GM08714 (cell line): ENCODE data around the gene SLC6A2.
"Not testable (repeated sequence)": the region's sequence is repeated elsewhere in the genome, so short reads cannot be mapped to it uniquely, and the experiment has no call there.

Source experiments
- H3K4me3 ChIP-seq: fragments of 200-500 bp; sonication (Bioruptor generic); 2 replicates; pipeline ENCODE4 v1.5.1; 2014; ENCODE audit warnings: mild to moderate bottlenecking, low read length, inconsistent platforms
- ZNF274 ChIP-seq: IDR thresholded peaks from 2 replicates; pipeline ENCODE4 v1.6.1; 2012; ENCODE audit warnings: mild to moderate bottlenecking, low read depth, low read length

SLC6A2 gene

DNA sequence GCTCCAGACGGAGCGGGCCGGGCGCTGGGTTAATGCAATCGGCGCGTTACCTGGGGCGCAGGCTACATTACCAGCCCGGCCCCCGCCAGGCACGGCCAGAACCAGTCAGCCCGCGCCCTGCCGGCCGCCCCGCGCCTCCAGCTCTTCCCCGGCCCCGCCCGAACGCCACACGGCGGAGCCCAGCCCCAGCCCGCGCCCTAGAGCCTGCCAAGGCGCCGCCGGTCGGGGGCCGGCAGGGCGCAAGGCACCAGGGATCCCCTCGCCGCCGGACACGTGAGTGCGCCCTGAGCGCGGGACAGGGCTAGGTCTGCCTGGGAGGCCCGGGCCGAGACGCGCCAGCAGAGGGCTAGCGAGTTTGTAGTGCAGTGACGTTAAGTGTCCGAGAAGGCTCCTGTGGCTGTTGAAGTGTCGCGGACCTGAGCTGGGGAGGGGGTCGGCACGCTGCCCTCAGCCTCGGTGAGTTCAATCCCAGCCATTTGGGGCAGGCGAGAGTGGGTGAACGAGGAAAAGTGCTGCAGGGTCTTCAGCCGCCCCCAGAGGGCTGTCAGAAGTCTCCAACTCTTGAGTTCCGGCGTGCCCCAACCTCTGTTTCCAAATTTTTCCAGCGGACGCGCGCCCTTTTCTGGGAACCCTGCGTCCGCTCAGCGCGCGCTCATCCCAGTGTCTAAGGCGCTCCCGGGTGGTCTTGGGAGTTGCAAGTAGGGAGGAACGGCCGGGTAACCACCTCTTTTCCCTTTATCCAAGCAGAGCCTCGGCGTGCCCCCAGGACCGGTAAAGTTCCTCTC is at the start of gene SLC6A2:
SLC6A2 (plus strand) TSS at position 92 of the 785 bp plus-strand sequence. CDS start 707 bp downstream, outside the sequence.
- H3K4me3 ChIP-seq, result no peak within 1 kb of the TSS
- no peak for TF ChIP-seq ZNF274

- no peak overlapping the region for H3K4me3 ChIP-seq
- TF ChIP-seq ZNF274, result no peak
Observed at GRCh38 chr16:55613613-55614335, 42.0 kb upstream of the SLC6A2 start.

GRCh38 chr16:55615071-55615470 is 40.7 kb upstream of the SLC6A2 start:
- no peak for TF ChIP-seq ZNF274
- no peak overlapping the region for H3K4me3 ChIP-seq

GRCh38 chr16:55615670-55616069 is 40.1 kb upstream of the SLC6A2 start:
- H3K4me3 ChIP-seq, result not testable (repeated sequence)

GRCh38 chr16:55621771-55622170 is 34.0 kb upstream of the SLC6A2 start:
- no peak for TF ChIP-seq ZNF274
- no peak overlapping the region for H3K4me3 ChIP-seq

- no peak for TF ChIP-seq ZNF274
- H3K4me3 ChIP-seq, result no peak overlapping the region
Observed at GRCh38 chr16:55622272-55622671, 33.5 kb upstream of the SLC6A2 start.

DNA sequence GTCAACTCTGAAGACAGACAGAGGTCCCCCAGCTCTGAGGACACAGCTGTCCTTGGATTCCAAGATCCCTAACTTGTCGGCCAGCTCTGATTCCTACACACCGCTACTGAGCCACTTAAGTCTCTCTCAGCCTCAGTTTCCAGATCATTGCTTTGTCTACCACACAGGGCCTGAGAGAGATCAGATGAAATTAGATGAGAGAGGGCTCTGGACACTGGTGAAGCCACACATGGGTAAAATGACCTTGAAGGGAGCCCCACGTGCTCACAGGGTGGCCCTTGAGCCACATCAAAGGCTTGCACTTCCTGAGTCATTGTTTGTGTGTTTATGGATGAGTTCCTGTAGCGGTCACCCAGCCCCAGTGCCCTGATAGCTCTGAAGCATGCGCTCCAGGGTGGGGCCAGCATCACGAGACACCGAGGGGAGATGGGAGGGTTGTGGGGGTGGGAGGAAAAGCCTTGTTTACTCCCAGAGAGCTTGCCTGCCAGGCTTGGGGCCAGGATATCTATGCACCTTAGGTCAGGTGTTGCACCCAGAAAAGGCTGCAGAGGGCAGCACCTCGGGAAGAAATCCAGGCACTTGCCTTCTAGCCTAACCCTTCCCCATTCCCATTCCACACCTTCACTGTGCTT is 32.7 kb upstream of the SLC6A2 start:
- TF ChIP-seq ZNF274, result no peak
- H3K4me3 ChIP-seq, result no peak overlapping the region

DNA sequence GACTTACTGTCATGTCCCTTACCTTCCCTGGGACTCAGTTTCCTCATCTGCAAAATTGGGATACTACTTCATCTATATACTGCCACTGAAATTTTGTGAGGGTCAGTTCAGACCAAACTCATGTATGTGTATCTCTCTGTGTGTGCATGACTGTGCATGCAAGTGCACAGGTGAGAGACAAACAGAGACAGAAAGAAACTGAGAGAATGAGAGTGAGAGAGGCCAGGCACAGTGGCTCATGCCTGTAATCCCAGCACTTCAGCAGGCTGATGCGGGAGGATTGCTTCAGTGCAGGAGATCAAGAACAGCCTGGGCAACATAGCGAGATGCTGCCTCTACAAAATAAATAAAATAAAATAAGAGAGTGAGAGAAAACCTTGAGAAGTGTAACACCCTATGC is 32.1 kb upstream of the SLC6A2 start:
- TF ChIP-seq ZNF274, result no peak
- no peak overlapping the region for H3K4me3 ChIP-seq

GRCh38 chr16:55624696-55625095 is 31.1 kb upstream of the SLC6A2 start:
- no peak for TF ChIP-seq ZNF274
- H3K4me3 ChIP-seq, result no peak overlapping the region

DNA sequence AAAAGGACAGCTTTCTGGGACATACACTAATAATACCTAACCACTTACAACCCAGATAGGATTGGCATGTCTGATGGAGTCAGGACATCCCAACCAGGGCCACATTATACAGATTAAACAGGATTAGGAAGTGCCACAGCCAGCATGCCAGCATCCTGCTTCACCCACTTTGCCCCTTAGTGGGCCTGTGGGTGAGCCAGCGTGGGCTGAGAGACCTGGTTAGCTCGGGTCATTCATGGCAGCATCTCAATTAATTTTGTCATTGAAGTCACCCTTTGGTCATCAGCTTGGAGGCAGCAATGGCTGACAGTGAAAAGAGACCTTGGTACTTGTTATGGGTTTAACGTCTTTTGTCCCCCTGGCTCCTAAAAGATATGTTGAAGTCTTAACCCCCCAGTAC is 29.9 kb upstream of the SLC6A2 start:
- TF ChIP-seq ZNF274, result no peak
- no peak overlapping the region for H3K4me3 ChIP-seq

GRCh38 chr16:55628306-55628968 is 27.4 kb upstream of the SLC6A2 start:
- no peak overlapping the region for H3K4me3 ChIP-seq
- TF ChIP-seq ZNF274, result no peak

DNA sequence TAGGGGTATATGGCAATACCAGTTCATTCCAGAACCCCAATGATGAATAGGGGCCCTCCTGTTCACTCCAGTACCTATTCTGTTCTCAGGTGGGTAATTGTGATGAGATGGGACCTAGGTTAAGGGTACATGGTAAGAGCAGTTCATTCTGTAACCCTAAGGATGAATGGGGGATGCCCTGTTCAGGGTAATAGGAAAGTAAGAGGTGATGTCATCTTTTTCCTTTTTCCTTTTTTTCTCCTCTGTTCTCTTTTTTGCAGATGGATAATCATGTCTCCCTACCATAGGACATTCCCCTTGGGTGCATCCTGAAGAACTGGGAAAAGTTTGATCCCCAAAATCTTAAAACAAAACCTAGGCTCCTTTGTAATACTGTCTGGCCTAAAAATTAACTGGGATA is 25.0 kb upstream of the SLC6A2 start:
- no peak for TF ChIP-seq ZNF274

DNA sequence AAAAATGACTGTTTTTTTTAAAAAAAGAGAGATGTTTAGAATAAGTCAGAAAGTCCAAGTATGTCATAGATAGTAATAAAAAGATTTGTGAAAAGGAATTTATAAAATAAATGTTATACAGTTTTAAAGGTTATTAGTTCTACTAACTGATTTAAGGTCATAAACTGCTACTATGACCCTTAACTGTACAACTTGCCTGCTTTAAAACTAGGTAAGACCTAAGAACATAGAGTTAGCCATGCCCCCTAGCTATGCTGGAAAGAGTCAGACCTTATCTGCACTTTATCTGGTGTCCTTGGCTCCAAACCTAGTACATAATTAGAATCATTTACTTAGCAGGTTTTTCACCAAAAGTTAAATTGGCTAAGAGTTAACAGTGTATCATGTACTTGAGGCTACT is 23.5 kb upstream of the SLC6A2 start:
- no peak for TF ChIP-seq ZNF274
- H3K4me3 ChIP-seq, result no peak overlapping the region

More for the DNA sequence above, 25.0 kb upstream of the SLC6A2 start:
- no peak overlapping the region for H3K4me3 ChIP-seq

DNA sequence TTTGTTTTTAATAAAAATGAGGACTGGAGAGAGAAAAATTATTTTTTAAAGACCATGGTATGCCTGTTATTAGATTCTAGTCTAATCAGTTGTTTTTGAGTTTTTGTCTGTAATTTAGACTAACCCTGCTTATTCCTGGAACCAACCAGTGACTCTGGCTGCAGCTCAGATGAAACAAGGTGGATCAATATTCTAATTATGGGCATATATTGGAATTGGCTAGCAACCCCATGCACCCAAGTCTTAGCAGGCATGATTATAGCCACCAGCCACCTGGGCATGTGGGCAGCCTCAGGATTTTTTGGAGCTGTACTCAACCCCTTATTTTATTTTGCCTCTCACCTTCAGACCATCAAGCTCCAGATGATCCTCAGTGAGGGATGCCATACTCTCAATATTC is 21.6 kb upstream of the SLC6A2 start:
- TF ChIP-seq ZNF274, result no peak
- no peak overlapping the region for H3K4me3 ChIP-seq
